GM12878 (cell line): Measurements from ENCODE around the gene MCM3AP. TPM values are rescaled to one million over a fixed set of nuclear protein-coding genes. Genes with fewer than 3 reads are reported as not detected.

ENCODE experiments used
- ATAC-seq: fragments of 200-7000 bp; cut with Tn5 transposase; 3 replicates; pipeline ENCODE4 v1.9.1; 2020; ENCODE audit warnings: mild to moderate bottlenecking, moderate library complexity
- BruUV-seq: library from RNA; stranded (reverse); fragments of 400-500 nt; replicated peaks from 2 replicates; lab custom pipeline; 2021; lab: Mats Ljungman, UMichigan
- CTCF ChIA-PET: fragments of 300-600 bp; sonication (Branson Sonifier 250); formaldehyde crosslinking; extraction: SDS; loops from one replicate; lab custom pipeline; 2021; ENCODE audit warnings: inconsistent platforms; lab: Yijun Ruan, JAX
- POLR2A ChIA-PET: fragments of 350-600 bp; formaldehyde crosslinking; extraction: SDS; loops from one replicate; lab custom pipeline; 2021; ENCODE audit warnings: inconsistent platforms; lab: Charles Lee
- RAD21 ChIA-PET: fragments of 300-600 bp; sonication (Branson Sonifier 250); formaldehyde crosslinking; loops from one replicate; lab custom pipeline; 2023; ENCODE audit warnings: antibody characterized with exemption; ENCODE audit not compliant: unreplicated experiment; lab: Charles Lee
- SMC1A ChIA-PET: fragments of 300-600 bp; sonication (Branson Sonifier 250); formaldehyde crosslinking; loops from one replicate; lab custom pipeline; 2023; ENCODE audit not compliant: unreplicated experiment, uncharacterized antibody; lab: Charles Lee
- DNase-seq: peaks from one replicate; pipeline ENCODE4 v3.0.0-alpha.2; 2011; ENCODE audit warnings: low read depth, low spot score
- FAIRE-seq: peaks from 3 replicates; lab custom pipeline; 2011; peaks lifted over from hg19 to GRCh38; lab: Jason Lieb, UNC
- H2AFZ ChIP-seq: 2 replicates; pipeline ENCODE4 v1.6.0; 2011; ENCODE audit warnings: low read depth, low read length, control low read depth; ENCODE audit not compliant: control insufficient read depth
- H3K27ac ChIP-seq: 2 replicates; pipeline ENCODE4 v1.5.1; 2011; ENCODE audit warnings: control low read depth; ENCODE audit not compliant: control insufficient read depth, insufficient read depth
- H3K27me3 ChIP-seq, 2 experiments: replicated peaks in 1 of 2; 2 replicates each; pipeline versions ENCODE4 v1.6.0 to v1.6.1; 2011; ENCODE audit warnings: low read length in 1 of 2; ENCODE audit not compliant: control insufficient read depth in 2 of 2, insufficient read depth in 2 of 2
- H3K36me3 ChIP-seq, 2 experiments: 2 replicates each; pipeline ENCODE4 v1.5.1; 2011; ENCODE audit warnings: low read length in 1 of 2; ENCODE audit not compliant: control insufficient read depth in 2 of 2, insufficient read depth in 2 of 2
- H3K4me1 ChIP-seq: 2 replicates; pipeline ENCODE4 v1.6.1; 2011; ENCODE audit warnings: mild to moderate bottlenecking, low read length, moderate library complexity, mixed read lengths; ENCODE audit not compliant: control insufficient read depth, insufficient read depth
- H3K4me2 ChIP-seq: 2 replicates; pipeline ENCODE4 v1.6.0; 2011; ENCODE audit warnings: control low read depth; ENCODE audit not compliant: control insufficient read depth, insufficient read depth
- H3K4me3 ChIP-seq: fragments of 200-600 bp; sonication (generic); 2 replicates; pipeline ENCODE4 v1.5.1; 2016
- H3K79me2 ChIP-seq: 2 replicates; pipeline ENCODE4 v1.6.0; 2011; ENCODE audit warnings: low read length; ENCODE audit not compliant: control insufficient read depth, insufficient read depth
- H3K9ac ChIP-seq: 2 replicates; pipeline ENCODE4 v1.8.0; 2011; ENCODE audit warnings: low read length, control low read depth, mixed read lengths; ENCODE audit not compliant: control insufficient read depth, insufficient read depth
- H3K9me3 ChIP-seq: replicated peaks from 3 replicates; pipeline ENCODE4 v1.5.1; 2011; ENCODE audit warnings: mild to moderate bottlenecking, low read length; ENCODE audit not compliant: control insufficient read depth, insufficient read depth
- H4K20me1 ChIP-seq: 2 replicates; pipeline ENCODE4 v1.6.0; 2011; ENCODE audit not compliant: control insufficient read depth, insufficient read depth
- BCL11A ChIP-seq: IDR thresholded peaks from 2 replicates; pipeline ENCODE4 v1.6.1; 2011; ENCODE audit warnings: low read depth, low read length
- MEF2A ChIP-seq: IDR thresholded peaks from 2 replicates; pipeline ENCODE4 v1.6.1; 2011; ENCODE audit warnings: low read depth, mild to moderate bottlenecking, low read length, moderate library complexity; ENCODE audit not compliant: insufficient read depth
- NR2F1 ChIP-seq: fragments of 450-650 bp; conservative IDR thresholded peaks from 2 replicates; pipeline ENCODE4 v1.6.1; 2017; ENCODE audit warnings: mild to moderate bottlenecking
- RCOR1 ChIP-seq: conservative IDR thresholded peaks from 2 replicates; pipeline ENCODE4 v1.6.1; 2012; ENCODE audit warnings: low read depth, low read length, improper control_type of control experiment
- WGBS: methylation state at CpG from one replicate; pipeline ENCODE4 v1.1.6; 2016; ENCODE audit warnings: low lambda C conversion rate; ENCODE audit not compliant: insufficient replicate concordance, insufficient coverage; ENCODE audit errors: missing lambda C conversion rate; 5-methylcytosine and 5-hydroxymethylcytosine counted together
- in situ Hi-C: fragments of 300-500 bp; cut with MboI; formaldehyde crosslinking; loops from 9 replicates; pipeline ENCODE4 v1.14.3; 2018; ENCODE audit warnings: mixed read lengths
- intact Hi-C: fragments of 100-400 bp; cut with micrococcal nuclease; formaldehyde crosslinking; loops from one replicate; pipeline ENCODE4 v1.14.2; 2022; ENCODE audit not compliant: unreplicated experiment
- polyA plus RNA-seq, 11 experiments: library from polyadenylated mRNA; depleted of rRNA in 4 of 11; unstranded in 6 of 11; stranded (reverse) in 5 of 11; fragments of >200 nt; fragmentation: Nextera tagmentation in 4 of 11; fragmentation: Illumina TruSeq in 1 of 11; extraction: Ambion mirVana in 4 of 11; extraction: Trizol in 1 of 11; gene quantifications; 1 replicate in 1 of 11; 2 replicates in 10 of 11; pipeline versions ENCODE4 v1.2.1 to v1.2.3, GENCODE V29; 2011 to 2016; ENCODE audit warnings: inconsistent platforms in 2 of 11, missing spikeins in 2 of 11, low read depth in 1 of 11
- total RNA-seq, 4 experiments: library from RNA; depleted of rRNA in 3 of 4; stranded (reverse); fragments of >200 nt in 3 of 4; fragmentation: Illumina TruSeq in 1 of 4; extraction: Trizol in 1 of 4; gene quantifications; 2 replicates each; pipeline versions ENCODE4 v1.2.1 to v1.2.3, GENCODE V29; 2013 to 2021
- TF ChIP-seq, protein P1 (sequence below): fragments of 450-650 bp; IDR thresholded peaks from 2 replicates; pipeline ENCODE4 v1.6.1; 2017; ENCODE audit warnings: mild to moderate bottlenecking, low read depth, inconsistent platforms; ENCODE audit not compliant: poor library complexity, severe bottlenecking
- TF ChIP-seq, protein P2 (sequence below): fragments of 450-650 bp; IDR thresholded peaks from 2 replicates; pipeline ENCODE4 v1.6.1; 2017; ENCODE audit warnings: mild to moderate bottlenecking, moderate library complexity

MCM3AP gene
- total and polyA plus RNA-seq, 10 of the 15 experiments (the other 5 are each of a cell fraction or from before 2014, with no cell fraction given): 6.1 to 95.7 (median 47.0) TPM

DNA sequence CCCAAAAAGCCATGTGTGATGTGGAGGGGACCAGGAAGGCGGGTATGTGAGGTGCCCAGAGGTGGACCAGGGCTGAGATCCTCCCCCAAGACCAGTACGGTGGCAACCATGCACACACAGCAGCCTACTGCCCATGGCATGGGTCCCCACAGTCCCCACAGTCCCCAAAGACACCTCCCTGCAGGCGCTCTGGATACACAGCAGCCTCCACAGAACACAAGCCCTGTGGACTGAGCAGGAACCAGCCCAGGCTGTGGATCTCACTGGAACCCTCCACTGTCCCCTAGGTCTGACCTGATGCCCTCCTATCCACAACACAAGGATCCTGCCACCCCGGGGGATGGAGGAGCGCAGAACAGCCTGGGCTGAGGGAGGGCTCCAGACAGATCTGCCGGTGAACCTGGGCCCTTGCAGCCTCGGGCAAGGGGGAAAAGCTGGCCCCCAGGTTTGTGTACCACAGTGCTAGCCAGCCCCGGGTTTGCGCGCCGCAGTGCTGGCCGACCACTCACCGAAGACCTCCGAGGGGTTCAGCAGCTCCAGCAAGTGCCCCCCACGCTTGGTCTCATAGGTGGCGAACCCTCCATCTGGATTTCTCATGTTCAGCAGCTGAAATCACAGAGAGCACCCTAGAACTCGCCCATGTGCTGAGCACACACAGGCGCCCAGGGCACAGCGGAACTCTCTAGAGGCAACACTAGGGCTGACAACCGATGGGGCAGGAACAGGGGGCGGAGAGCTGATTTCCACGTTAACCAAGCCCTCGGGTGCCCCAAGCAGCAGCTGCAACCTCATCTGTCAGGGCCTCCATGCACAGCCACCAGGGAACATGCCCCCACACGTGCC is 79.0 kb downstream of the MCM3AP start:
- no peaks in the 10 kb centered on the region for H3K27me3 ChIP-seq
- TF ChIP-seq, protein P1, sequence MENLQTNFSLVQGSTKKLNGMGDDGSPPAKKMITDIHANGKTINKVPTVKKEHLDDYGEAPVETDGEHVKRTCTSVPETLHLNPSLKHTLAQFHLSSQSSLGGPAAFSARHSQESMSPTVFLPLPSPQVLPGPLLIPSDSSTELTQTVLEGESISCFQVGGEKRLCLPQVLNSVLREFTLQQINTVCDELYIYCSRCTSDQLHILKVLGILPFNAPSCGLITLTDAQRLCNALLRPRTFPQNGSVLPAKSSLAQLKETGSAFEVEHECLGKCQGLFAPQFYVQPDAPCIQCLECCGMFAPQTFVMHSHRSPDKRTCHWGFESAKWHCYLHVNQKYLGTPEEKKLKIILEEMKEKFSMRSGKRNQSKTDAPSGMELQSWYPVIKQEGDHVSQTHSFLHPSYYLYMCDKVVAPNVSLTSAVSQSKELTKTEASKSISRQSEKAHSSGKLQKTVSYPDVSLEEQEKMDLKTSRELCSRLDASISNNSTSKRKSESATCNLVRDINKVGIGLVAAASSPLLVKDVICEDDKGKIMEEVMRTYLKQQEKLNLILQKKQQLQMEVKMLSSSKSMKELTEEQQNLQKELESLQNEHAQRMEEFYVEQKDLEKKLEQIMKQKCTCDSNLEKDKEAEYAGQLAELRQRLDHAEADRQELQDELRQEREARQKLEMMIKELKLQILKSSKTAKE: no peak
- TF ChIP-seq MEF2A (no peak), RCOR1 (no peak), BCL11A (no peak), NR2F1 (no peak)
- TF ChIP-seq, protein P2, sequence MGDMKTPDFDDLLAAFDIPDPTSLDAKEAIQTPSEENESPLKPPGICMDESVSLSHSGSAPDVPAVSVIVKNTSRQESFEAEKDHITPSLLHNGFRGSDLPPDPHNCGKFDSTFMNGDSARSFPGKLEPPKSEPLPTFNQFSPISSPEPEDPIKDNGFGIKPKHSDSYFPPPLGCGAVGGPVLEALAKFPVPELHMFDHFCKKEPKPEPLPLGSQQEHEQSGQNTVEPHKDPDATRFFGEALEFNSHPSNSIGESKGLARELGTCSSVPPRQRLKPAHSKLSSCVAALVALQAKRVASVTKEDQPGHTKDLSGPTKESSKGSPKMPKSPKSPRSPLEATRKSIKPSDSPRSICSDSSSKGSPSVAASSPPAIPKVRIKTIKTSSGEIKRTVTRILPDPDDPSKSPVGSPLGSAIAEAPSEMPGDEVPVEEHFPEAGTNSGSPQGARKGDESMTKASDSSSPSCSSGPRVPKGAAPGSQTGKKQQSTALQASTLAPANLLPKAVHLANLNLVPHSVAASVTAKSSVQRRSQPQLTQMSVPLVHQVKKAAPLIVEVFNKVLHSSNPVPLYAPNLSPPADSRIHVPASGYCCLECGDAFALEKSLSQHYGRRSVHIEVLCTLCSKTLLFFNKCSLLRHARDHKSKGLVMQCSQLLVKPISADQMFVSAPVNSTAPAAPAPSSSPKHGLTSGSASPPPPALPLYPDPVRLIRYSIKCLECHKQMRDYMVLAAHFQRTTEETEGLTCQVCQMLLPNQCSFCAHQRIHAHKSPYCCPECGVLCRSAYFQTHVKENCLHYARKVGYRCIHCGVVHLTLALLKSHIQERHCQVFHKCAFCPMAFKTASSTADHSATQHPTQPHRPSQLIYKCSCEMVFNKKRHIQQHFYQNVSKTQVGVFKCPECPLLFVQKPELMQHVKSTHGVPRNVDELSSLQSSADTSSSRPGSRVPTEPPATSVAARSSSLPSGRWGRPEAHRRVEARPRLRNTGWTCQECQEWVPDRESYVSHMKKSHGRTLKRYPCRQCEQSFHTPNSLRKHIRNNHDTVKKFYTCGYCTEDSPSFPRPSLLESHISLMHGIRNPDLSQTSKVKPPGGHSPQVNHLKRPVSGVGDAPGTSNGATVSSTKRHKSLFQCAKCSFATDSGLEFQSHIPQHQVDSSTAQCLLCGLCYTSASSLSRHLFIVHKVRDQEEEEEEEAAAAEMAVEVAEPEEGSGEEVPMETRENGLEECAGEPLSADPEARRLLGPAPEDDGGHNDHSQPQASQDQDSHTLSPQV: no peak
- TF ChIP-seq, all 136 proteins: peak for 0
- Histone ChIP-seq H3K27ac (no peak overlapping the region), H2AFZ (no peak overlapping the region), H3K79me2 (no peaks in the 10 kb centered on the region), H3K4me1 (no peaks in the 10 kb centered on the region), H3K9me3 (no peaks in the 10 kb centered on the region), H3K9ac (no peak overlapping the region), H3K36me3 (peaks cover 0 to 7% of the 10 kb centered on the region in 2 experiments; a peak in 3 of 4 replicates), H3K4me3 (no peak overlapping the region), H4K20me1 (no peaks in the 10 kb centered on the region), H3K4me2 (no peak overlapping the region)
- intact Hi-C loops (no loop called here), in situ Hi-C loops (no loop called here)
- WGBS: 86% methylated on average over 24 of the region's 24 CpGs
- POLR2A ChIA-PET: no interaction called here
- CTCF ChIA-PET: no interaction called here
- SMC1A ChIA-PET: no interaction called here
- DNase-seq (no peak), FAIRE-seq (no peak), ATAC-seq (no peak)
- no TSS peak for BruUV-seq
- RAD21 ChIA-PET: no interaction called here
